H9 (cell line): ENCODE data around the gene ACAP3. TPM values are rescaled to one million over a fixed set of nuclear protein-coding genes. Genes with fewer than 3 reads are reported as not detected.

ENCODE experiments used
- DNase-seq: peaks from one replicate; pipeline ENCODE4 v3.0.0-alpha.2; 2017
- H2AFZ ChIP-seq: one replicate; pipeline ENCODE4 v1.6.1; 2013; ENCODE audit warnings: mild to moderate bottlenecking, low read length, control low read depth, moderate library complexity
- H2AK5ac ChIP-seq: 2 replicates; pipeline ENCODE4 v1.6.1; 2013; ENCODE audit warnings: low read length, control low read depth, mixed read lengths; ENCODE audit not compliant: insufficient read length
- H2BK120ac ChIP-seq: one replicate; pipeline ENCODE4 v1.6.1; 2013; ENCODE audit warnings: low read depth, mild to moderate bottlenecking, low read length, control low read depth, inconsistent platforms; ENCODE audit not compliant: poor library complexity, severe bottlenecking
- H2BK12ac ChIP-seq: 2 replicates; pipeline ENCODE4 v1.6.1; 2013; ENCODE audit warnings: low read length, control low read depth, mixed read lengths, low read depth; ENCODE audit not compliant: insufficient read length
- H2BK15ac ChIP-seq: 2 replicates; pipeline ENCODE4 v1.6.1; 2013; ENCODE audit warnings: low read depth, low read length, control low read depth
- H2BK20ac ChIP-seq: one replicate; pipeline ENCODE4 v1.6.1; 2013; ENCODE audit warnings: low read depth, mild to moderate bottlenecking, low read length, control low read depth, inconsistent platforms; ENCODE audit not compliant: poor library complexity, severe bottlenecking
- H2BK5ac ChIP-seq: 2 replicates; pipeline ENCODE4 v1.6.1; 2013; ENCODE audit warnings: low read length, control low read depth, mixed read lengths; ENCODE audit not compliant: insufficient read length
- H3K14ac ChIP-seq: 2 replicates; pipeline ENCODE4 v1.6.1; 2013; ENCODE audit warnings: low read length, control low read depth; ENCODE audit not compliant: insufficient read depth
- H3K18ac ChIP-seq: 2 replicates; pipeline ENCODE4 v1.6.1; 2013; ENCODE audit warnings: low read depth, mild to moderate bottlenecking, mixed read lengths, low read length, control low read depth; ENCODE audit not compliant: insufficient read length
- H3K23ac ChIP-seq: 2 replicates; pipeline ENCODE4 v1.6.1; 2013; ENCODE audit warnings: low read length, control low read depth, mixed read lengths, low read depth; ENCODE audit not compliant: insufficient read length
- H3K23me2 ChIP-seq: 2 replicates; pipeline ENCODE4 v1.6.1; 2013; ENCODE audit warnings: low read depth, mild to moderate bottlenecking, mixed read lengths, low read length, control low read depth; ENCODE audit not compliant: insufficient read length, poor library complexity, severe bottlenecking
- H3K27ac ChIP-seq: 2 replicates; pipeline ENCODE4 v1.5.1; 2013; ENCODE audit warnings: low read length, control low read depth, mixed read lengths, low read depth; ENCODE audit not compliant: insufficient read length
- H3K27me3 ChIP-seq: 2 replicates; pipeline ENCODE4 v1.6.1; 2013; ENCODE audit warnings: low read length, control low read depth, inconsistent platforms; ENCODE audit not compliant: insufficient read depth
- H3K4ac ChIP-seq: 2 replicates; pipeline ENCODE4 v1.6.1; 2013; ENCODE audit warnings: low read depth, mild to moderate bottlenecking, control low read depth, inconsistent platforms, low read length, moderate library complexity
- H3K4me1 ChIP-seq: 2 replicates; pipeline ENCODE4 v1.6.1; 2013; ENCODE audit warnings: low read length, control low read depth, inconsistent platforms; ENCODE audit not compliant: insufficient read depth
- H3K4me2 ChIP-seq: 2 replicates; pipeline ENCODE4 v1.6.1; 2013; ENCODE audit warnings: low read length, control low read depth, mixed read lengths; ENCODE audit not compliant: insufficient read length, insufficient read depth
- H3K56ac ChIP-seq: 2 replicates; pipeline ENCODE4 v1.6.1; 2013; ENCODE audit warnings: low read depth, mild to moderate bottlenecking, mixed read lengths, low read length, control low read depth; ENCODE audit not compliant: insufficient read length
- H3K79me1 ChIP-seq: 2 replicates; pipeline ENCODE4 v1.6.1; 2013; ENCODE audit warnings: low read depth, mild to moderate bottlenecking, moderate library complexity, low read length, control low read depth, inconsistent platforms; ENCODE audit not compliant: insufficient read depth, poor library complexity, severe bottlenecking
- H3K79me2 ChIP-seq: 2 replicates; pipeline ENCODE4 v1.6.1; 2013; ENCODE audit warnings: low read length, control low read depth, inconsistent platforms; ENCODE audit not compliant: insufficient read depth
- H3K9ac ChIP-seq: 2 replicates; pipeline ENCODE4 v1.6.1; 2013; ENCODE audit warnings: low read length, control low read depth, mixed read lengths; ENCODE audit not compliant: insufficient read length; ENCODE audit errors: extremely low read depth
- H3K9me3 ChIP-seq: one replicate; pipeline ENCODE4 v1.6.1; 2013; ENCODE audit warnings: low read depth, low read length, inconsistent platforms; ENCODE audit not compliant: control insufficient read depth
- H3T11ph ChIP-seq: one replicate; pipeline ENCODE4 v1.6.1; 2013; ENCODE audit warnings: mild to moderate bottlenecking, low read length, control low read depth, inconsistent platforms
- H4K20me1 ChIP-seq: one replicate; pipeline ENCODE4 v1.6.1; 2013; ENCODE audit not compliant: control insufficient read depth, insufficient read length, insufficient read depth
- H4K5ac ChIP-seq: 2 replicates; pipeline ENCODE4 v1.6.1; 2013; ENCODE audit warnings: low read depth, mild to moderate bottlenecking, mixed read lengths, low read length, control low read depth; ENCODE audit not compliant: insufficient read length
- H4K8ac ChIP-seq: replicated peaks from 2 replicates; pipeline ENCODE4 v1.6.1; 2013; ENCODE audit warnings: low read length, control low read depth, mixed read lengths, low read depth; ENCODE audit not compliant: insufficient read length
- H4K91ac ChIP-seq: 2 replicates; pipeline ENCODE4 v1.6.1; 2013; ENCODE audit warnings: low read depth, mild to moderate bottlenecking, moderate library complexity, mixed read lengths, low read length, control low read depth; ENCODE audit not compliant: insufficient read length
- H3K27ac Mint-ChIP-seq, 3 experiments: 2 replicates in 2 of 3; 3 replicates in 1 of 3; pipeline ENCODE4 v1.8.0; 2020 to 2021; ENCODE audit warnings: mixed read lengths in 3 of 3, mild to moderate bottlenecking in 1 of 3, moderate library complexity in 1 of 3
- H3K27me3 Mint-ChIP-seq: 2 replicates; pipeline ENCODE4 v1.8.0; 2021; ENCODE audit warnings: low read depth, mild to moderate bottlenecking, moderate library complexity, mixed read lengths
- H3K36me3 Mint-ChIP-seq, 3 experiments: 2 replicates in 2 of 3; 3 replicates in 1 of 3; pipeline ENCODE4 v1.8.0; 2020 to 2021; ENCODE audit warnings: low read depth in 3 of 3, mixed read lengths in 3 of 3; ENCODE audit not compliant: insufficient read depth in 1 of 3
- H3K4me1 Mint-ChIP-seq, 2 experiments: 2 replicates each; pipeline ENCODE4 v1.8.0; 2020; ENCODE audit warnings: mixed read lengths in 2 of 2
- H3K4me3 Mint-ChIP-seq, 2 experiments: 2 replicates in 1 of 2; 3 replicates in 1 of 2; pipeline ENCODE4 v1.8.0; 2020 to 2021; ENCODE audit warnings: mild to moderate bottlenecking in 2 of 2, mixed read lengths in 2 of 2, moderate library complexity in 1 of 2
- H3K9me3 Mint-ChIP-seq, 2 experiments: 2 replicates in 1 of 2; 3 replicates in 1 of 2; pipeline ENCODE4 v1.8.0; 2020; ENCODE audit warnings: mild to moderate bottlenecking in 2 of 2, mixed read lengths in 2 of 2, moderate library complexity in 1 of 2
- WGBS: extraction: QIAGEN DNeasy Blood & Tissue Kit; methylation state at CpG from one replicate; pipeline ENCODE4 v1.1.7; 2013; ENCODE audit warnings: missing lambda C conversion rate, low lambda C conversion rate, mixed read lengths; ENCODE audit not compliant: insufficient read length; ENCODE audit errors: extremely low coverage; 5-methylcytosine and 5-hydroxymethylcytosine counted together
- total RNA-seq: library from RNA; stranded (reverse); gene quantifications from 2 replicates; pipeline ENCODE4 v1.2.1, GENCODE V29; 2021
- TF ChIP-seq, protein P1 (sequence below): fragments of 200-600 bp; sonication (generic); conservative IDR thresholded peaks from 3 replicates; pipeline ENCODE4 v1.8.0; 2021; ENCODE audit warnings: antibody characterized with exemption, mild to moderate bottlenecking

Gene ACAP3
- total RNA-seq, 1 experiment from 2014 or later, result 41.4 TPM

- no peak overlapping the region for H4K8ac ChIP-seq
- H3K23me2 ChIP-seq, result peaks cover 4% of the 10 kb centered on the region
- no peak overlapping the region for H3K9ac ChIP-seq
- no peak overlapping the region for H3K56ac ChIP-seq
- Mint-ChIP-seq H3K4me3 (no peak overlapping the region), H3K36me3 (no peaks in the 10 kb centered on the region), H3K4me1 (peaks cover 4 to 10% of the 10 kb centered on the region in 2 experiments; a peak in 3 of 4 replicates), H3K9me3 (no peaks in the 10 kb centered on the region; a peak in 1 of 5 replicates), H3K27me3 (peaks cover 9% of the 10 kb centered on the region), H3K27ac (no peak overlapping the region; a peak in 2 of 7 replicates)
- H2BK20ac ChIP-seq, result no peak overlapping the region
- TF ChIP-seq, protein P1, sequence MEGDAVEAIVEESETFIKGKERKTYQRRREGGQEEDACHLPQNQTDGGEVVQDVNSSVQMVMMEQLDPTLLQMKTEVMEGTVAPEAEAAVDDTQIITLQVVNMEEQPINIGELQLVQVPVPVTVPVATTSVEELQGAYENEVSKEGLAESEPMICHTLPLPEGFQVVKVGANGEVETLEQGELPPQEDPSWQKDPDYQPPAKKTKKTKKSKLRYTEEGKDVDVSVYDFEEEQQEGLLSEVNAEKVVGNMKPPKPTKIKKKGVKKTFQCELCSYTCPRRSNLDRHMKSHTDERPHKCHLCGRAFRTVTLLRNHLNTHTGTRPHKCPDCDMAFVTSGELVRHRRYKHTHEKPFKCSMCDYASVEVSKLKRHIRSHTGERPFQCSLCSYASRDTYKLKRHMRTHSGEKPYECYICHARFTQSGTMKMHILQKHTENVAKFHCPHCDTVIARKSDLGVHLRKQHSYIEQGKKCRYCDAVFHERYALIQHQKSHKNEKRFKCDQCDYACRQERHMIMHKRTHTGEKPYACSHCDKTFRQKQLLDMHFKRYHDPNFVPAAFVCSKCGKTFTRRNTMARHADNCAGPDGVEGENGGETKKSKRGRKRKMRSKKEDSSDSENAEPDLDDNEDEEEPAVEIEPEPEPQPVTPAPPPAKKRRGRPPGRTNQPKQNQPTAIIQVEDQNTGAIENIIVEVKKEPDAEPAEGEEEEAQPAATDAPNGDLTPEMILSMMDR, result no peak
- no peak overlapping the region for H2BK5ac ChIP-seq
- H3K4me2 ChIP-seq, result no peak overlapping the region
- DNase-seq, result no peak
- H3K79me2 ChIP-seq, result no peaks in the 10 kb centered on the region
- no peaks in the 10 kb centered on the region for H3K27me3 ChIP-seq
- no peaks in the 10 kb centered on the region; the same call in 1 of the 2 replicates for H3K4me1 ChIP-seq
- H3K9me3 ChIP-seq, result no peaks in the 10 kb centered on the region
- no peak overlapping the region for H4K91ac ChIP-seq
- no peak overlapping the region for H3K27ac ChIP-seq
- no peaks in the 10 kb centered on the region for H3K79me1 ChIP-seq
- no peak overlapping the region for H2BK120ac ChIP-seq
- H3K4ac ChIP-seq, result no peak overlapping the region
- no peak overlapping the region for H3K23ac ChIP-seq
- no peak overlapping the region for H2AFZ ChIP-seq
- no peak overlapping the region for H3K18ac ChIP-seq
- WGBS, result no CpG with 5 or more reads among the region's 17 CpGs
- no peaks in the 10 kb centered on the region for H4K20me1 ChIP-seq
- H3K14ac ChIP-seq, result no peak overlapping the region
- H2BK12ac ChIP-seq, result no peak overlapping the region
- H2AK5ac ChIP-seq, result no peak overlapping the region
- H3T11ph ChIP-seq, result no peak overlapping the region
- no peak overlapping the region for H4K5ac ChIP-seq
- H2BK15ac ChIP-seq, result no peak overlapping the region
Observed at GRCh38 chr1:1279028-1279427, 28.7 kb downstream of the ACAP3 start.
